Natural killer cell (primary cell): ENCODE measurements around the gene LINC01488. TPM values are rescaled to one million over a fixed set of nuclear protein-coding genes. Genes with fewer than 3 reads are reported as not detected.

ENCODE experiments used
- ATAC-seq, 3 donors: fragments of 150-1000 bp in 2 of 3; fragments of 200-7000 bp in 1 of 3; cut with Tn5 transposase; 1 replicate in 1 of 3; 2 replicates in 2 of 3; pipeline ENCODE4 v1.10.0; 2021; ENCODE audit warnings: mild to moderate bottlenecking in 2 of 3, moderate library complexity in 2 of 3
- DNase-seq, 2 donors: peaks; one replicate each; pipeline versions ENCODE4 v3.0.0 to v3.0.0-alpha.2; 2013 to 2021; ENCODE audit warnings: mixed read lengths in 1 of 2
- H3K27ac ChIP-seq: one replicate; pipeline ENCODE4 v1.5.1; 2013; ENCODE audit warnings: mild to moderate bottlenecking, low read length
- H3K27me3 ChIP-seq: one replicate; pipeline ENCODE4 v1.6.1; 2013; ENCODE audit warnings: low read length; ENCODE audit not compliant: control insufficient read depth, insufficient read depth
- H3K36me3 ChIP-seq: one replicate; pipeline ENCODE4 v1.6.1; 2013; ENCODE audit warnings: low read length; ENCODE audit not compliant: control insufficient read depth, insufficient read depth
- H3K4me1 ChIP-seq: one replicate; pipeline ENCODE4 v1.6.1; 2013; ENCODE audit warnings: low read length; ENCODE audit not compliant: control insufficient read depth, insufficient read depth
- H3K4me3 ChIP-seq: one replicate; pipeline ENCODE4 v1.5.1; 2013; ENCODE audit warnings: low read length
- H3K9me3 ChIP-seq: one replicate; pipeline ENCODE4 v1.6.1; 2013; ENCODE audit warnings: low read length; ENCODE audit not compliant: control insufficient read depth, insufficient read depth
- H3K27ac Mint-ChIP-seq, 2 donors: one replicate each; pipeline ENCODE4 v1.8.0; 2022; ENCODE audit warnings: mild to moderate bottlenecking in 2 of 2, mixed read lengths in 2 of 2, moderate library complexity in 1 of 2
- H3K27me3 Mint-ChIP-seq, 2 donors: one replicate each; pipeline ENCODE4 v1.8.0; 2022; ENCODE audit warnings: low read depth in 2 of 2, mixed read lengths in 2 of 2
- H3K36me3 Mint-ChIP-seq: one replicate; pipeline ENCODE4 v1.8.0; 2022; ENCODE audit warnings: mixed read lengths
- H3K4me1 Mint-ChIP-seq, 2 donors: one replicate each; pipeline ENCODE4 v1.8.0; 2022; ENCODE audit warnings: mixed read lengths in 2 of 2
- H3K4me3 Mint-ChIP-seq: one replicate; pipeline ENCODE4 v1.8.0; 2022; ENCODE audit warnings: mild to moderate bottlenecking, moderate library complexity, mixed read lengths
- H3K9me3 Mint-ChIP-seq, 2 donors: one replicate each; pipeline ENCODE4 v1.8.0; 2022; ENCODE audit warnings: mixed read lengths in 2 of 2
- WGBS: methylation state at CpG from one replicate; pipeline ENCODE4 v1.1.7; 2013; ENCODE audit warnings: missing lambda C conversion rate; ENCODE audit not compliant: insufficient coverage; 5-methylcytosine and 5-hydroxymethylcytosine counted together
- intact Hi-C: fragments of 100-400 bp; cut with micrococcal nuclease; formaldehyde crosslinking; loops from one replicate; pipeline ENCODE4 v1.14.2; 2022
- total RNA-seq, 4 donors: library from RNA; stranded (reverse); fragments of 120-200 nt in 1 of 4; gene quantifications; one replicate each; pipeline versions ENCODE4 v1.2.3 to v1.2.4, GENCODE V29; 2013 to 2022
- TF ChIP-seq, protein P1 (sequence below): fragments of 200-600 bp; IDR thresholded peaks from one replicate; pipeline ENCODE4 v1.8.0; 2022; ENCODE audit warnings: antibody characterized with exemption

The LINC01488 gene
- total RNA-seq, 3 donors from 2014 or later (not counting 1 experiment from before 2014, with no cell fraction given): not detected

DNA sequence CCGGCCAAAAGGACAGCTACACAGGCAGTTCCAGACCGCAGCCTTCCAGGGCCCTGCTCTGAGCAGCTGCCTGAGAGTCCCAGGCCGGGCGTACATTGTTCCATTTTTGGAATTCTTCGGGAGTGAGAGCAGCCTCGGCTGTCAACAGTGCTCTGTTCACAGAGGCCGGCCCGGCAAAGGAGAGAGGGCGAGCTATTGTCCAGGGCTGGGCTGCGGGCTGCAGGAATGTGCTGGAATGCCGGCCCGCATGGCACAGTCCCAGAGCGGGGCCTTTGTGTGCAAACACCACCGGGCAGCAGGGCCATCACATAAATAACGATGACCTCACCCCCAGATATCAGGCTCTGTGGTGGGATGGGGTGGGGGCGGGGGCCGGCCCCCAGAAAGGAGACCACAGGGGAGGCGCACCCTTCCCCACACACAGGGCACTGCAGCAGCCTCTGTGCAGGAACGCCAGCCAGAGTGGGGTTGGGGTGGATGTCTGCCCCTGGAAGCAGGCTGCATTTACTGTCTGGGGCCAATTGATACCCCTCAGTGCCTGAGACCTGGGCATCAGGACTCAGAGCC, 15.8 kb downstream of the LINC01488 start:
- DNase-seq (no peak), ATAC-seq (no peak)
- no peaks in the 10 kb centered on the region for H3K9me3 Mint-ChIP-seq
- intact Hi-C loops: no loop called here
- Histone ChIP-seq H3K4me3 (no peak overlapping the region), H3K27ac (no peak overlapping the region), H3K36me3 (no peaks in the 10 kb centered on the region), H3K4me1 (no peaks in the 10 kb centered on the region), H3K27me3 (no peaks in the 10 kb centered on the region), H3K9me3 (no peaks in the 10 kb centered on the region)
- no peak overlapping the region for H3K4me3 Mint-ChIP-seq
- WGBS: 67% methylated on average over 14 of the region's 19 CpGs
- H3K27ac Mint-ChIP-seq: no peak overlapping the region
- peaks cover 0 to 7% of the 10 kb centered on the region in 2 donors for H3K27me3 Mint-ChIP-seq
- TF ChIP-seq, protein P1, sequence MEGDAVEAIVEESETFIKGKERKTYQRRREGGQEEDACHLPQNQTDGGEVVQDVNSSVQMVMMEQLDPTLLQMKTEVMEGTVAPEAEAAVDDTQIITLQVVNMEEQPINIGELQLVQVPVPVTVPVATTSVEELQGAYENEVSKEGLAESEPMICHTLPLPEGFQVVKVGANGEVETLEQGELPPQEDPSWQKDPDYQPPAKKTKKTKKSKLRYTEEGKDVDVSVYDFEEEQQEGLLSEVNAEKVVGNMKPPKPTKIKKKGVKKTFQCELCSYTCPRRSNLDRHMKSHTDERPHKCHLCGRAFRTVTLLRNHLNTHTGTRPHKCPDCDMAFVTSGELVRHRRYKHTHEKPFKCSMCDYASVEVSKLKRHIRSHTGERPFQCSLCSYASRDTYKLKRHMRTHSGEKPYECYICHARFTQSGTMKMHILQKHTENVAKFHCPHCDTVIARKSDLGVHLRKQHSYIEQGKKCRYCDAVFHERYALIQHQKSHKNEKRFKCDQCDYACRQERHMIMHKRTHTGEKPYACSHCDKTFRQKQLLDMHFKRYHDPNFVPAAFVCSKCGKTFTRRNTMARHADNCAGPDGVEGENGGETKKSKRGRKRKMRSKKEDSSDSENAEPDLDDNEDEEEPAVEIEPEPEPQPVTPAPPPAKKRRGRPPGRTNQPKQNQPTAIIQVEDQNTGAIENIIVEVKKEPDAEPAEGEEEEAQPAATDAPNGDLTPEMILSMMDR: no peak
- H3K4me1 Mint-ChIP-seq: no peaks in the 10 kb centered on the region
- no peaks in the 10 kb centered on the region for H3K36me3 Mint-ChIP-seq

DNA sequence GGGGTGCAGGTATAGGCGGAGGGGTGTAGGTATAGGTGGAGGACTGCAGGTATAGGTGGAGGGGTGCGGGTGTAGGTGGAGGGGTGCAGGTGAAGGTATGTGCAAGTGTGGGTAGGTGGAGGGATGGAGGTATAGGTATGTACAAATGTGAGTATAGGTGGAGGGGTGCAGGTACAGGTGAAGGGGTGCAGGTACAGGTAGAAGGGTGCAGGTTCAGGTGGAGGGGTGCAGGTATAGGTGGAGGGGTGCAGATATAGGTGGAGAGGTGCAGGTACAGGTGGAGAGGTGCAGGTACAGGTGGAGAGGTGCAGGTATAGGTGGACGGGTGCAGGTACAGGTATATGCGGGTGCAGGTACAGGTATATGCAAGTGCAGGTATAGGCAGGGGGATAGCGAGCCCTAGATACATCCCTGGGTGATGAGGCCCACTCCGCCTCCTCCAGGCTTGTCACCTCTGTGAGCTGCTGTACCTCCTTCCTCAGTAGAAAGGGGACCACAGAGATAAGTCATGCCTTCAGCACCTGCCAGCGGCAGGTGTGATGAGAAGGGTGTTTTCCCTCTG, 17.2 kb downstream of the LINC01488 start:
- H3K27ac Mint-ChIP-seq: no peak overlapping the region
- Histone ChIP-seq H3K9me3 (no peaks in the 10 kb centered on the region), H3K4me1 (no peaks in the 10 kb centered on the region), H3K36me3 (no peaks in the 10 kb centered on the region), H3K27me3 (no peaks in the 10 kb centered on the region), H3K27ac (no peak overlapping the region), H3K4me3 (no peak overlapping the region)
- DNase-seq: no peak
- H3K27me3 Mint-ChIP-seq: peaks cover 0 to 10% of the 10 kb centered on the region in 2 donors
- no peaks in the 10 kb centered on the region for H3K4me1 Mint-ChIP-seq
- no peaks in the 10 kb centered on the region for H3K9me3 Mint-ChIP-seq
- H3K4me3 Mint-ChIP-seq: no peak overlapping the region
- ATAC-seq: no peak
- TF ChIP-seq, protein P1: no peak
- 93% methylated on average over 6 of the region's 7 CpGs for WGBS
- intact Hi-C loops: no loop called here
- H3K36me3 Mint-ChIP-seq: no peaks in the 10 kb centered on the region

DNA sequence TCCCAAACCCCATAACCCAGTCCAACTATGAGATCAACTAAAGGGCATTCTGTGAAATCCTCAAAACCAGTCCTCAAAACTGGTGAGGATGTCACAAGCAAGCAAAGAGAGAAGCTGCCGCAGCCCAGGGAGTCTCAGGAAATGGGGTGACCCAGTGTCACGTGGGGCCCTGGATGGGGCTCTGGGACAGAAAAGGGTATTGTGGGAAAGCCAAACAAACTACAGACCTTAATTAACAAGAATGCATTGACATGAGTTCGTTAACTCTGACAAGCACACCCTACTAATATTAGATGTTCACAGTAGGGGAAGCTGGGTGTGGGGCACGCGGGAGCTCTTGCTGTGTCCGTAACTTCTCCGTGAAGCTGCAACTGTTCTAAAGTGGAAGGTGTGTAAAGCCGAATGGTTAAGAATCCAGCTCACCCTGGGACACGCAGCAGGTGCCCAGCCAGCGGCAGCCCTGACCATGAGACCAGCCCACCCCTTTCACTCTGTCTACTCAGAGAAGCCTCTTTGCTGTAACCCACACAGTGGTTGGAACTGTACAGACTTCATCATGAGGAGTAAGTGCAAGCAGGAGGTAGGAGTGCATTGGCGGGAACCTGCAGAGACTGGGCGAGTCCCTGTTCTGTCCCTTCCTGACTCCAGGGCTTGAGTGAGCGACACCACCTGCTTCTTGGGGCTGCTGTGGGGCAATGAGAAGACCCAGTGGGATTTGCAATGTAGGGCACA, 17.9 kb downstream of the LINC01488 start:
- H3K36me3 Mint-ChIP-seq: no peaks in the 10 kb centered on the region
- Histone ChIP-seq H3K36me3 (no peaks in the 10 kb centered on the region), H3K27me3 (no peaks in the 10 kb centered on the region), H3K4me1 (no peaks in the 10 kb centered on the region), H3K9me3 (no peaks in the 10 kb centered on the region), H3K27ac (no peak overlapping the region), H3K4me3 (no peak overlapping the region)
- no peak overlapping the region for H3K4me3 Mint-ChIP-seq
- DNase-seq: no peak
- ATAC-seq: no peak
- 58% methylated on average over 12 of the region's 13 CpGs for WGBS
- H3K4me1 Mint-ChIP-seq: no peaks in the 10 kb centered on the region
- no peaks in the 10 kb centered on the region for H3K9me3 Mint-ChIP-seq
- H3K27ac Mint-ChIP-seq: no peak overlapping the region
- TF ChIP-seq, protein P1: no peak
- H3K27me3 Mint-ChIP-seq: peaks cover 0 to 10% of the 10 kb centered on the region in 2 donors
- intact Hi-C loops: no loop called here
